T-helper 2 cell (primary cell): ENCODE data around the gene NIP7.
"Not testable (repeated sequence)": the region's sequence is repeated elsewhere in the genome, so short reads cannot be mapped to it uniquely, and the experiment has no call there.

ENCODE experiments used
- DNase-seq, 5 experiments: peaks; one replicate each; pipeline versions ENCODE4 v3.0.0 to v3.0.0-alpha.2; 2012 to 2022

NIP7 gene

DNA sequence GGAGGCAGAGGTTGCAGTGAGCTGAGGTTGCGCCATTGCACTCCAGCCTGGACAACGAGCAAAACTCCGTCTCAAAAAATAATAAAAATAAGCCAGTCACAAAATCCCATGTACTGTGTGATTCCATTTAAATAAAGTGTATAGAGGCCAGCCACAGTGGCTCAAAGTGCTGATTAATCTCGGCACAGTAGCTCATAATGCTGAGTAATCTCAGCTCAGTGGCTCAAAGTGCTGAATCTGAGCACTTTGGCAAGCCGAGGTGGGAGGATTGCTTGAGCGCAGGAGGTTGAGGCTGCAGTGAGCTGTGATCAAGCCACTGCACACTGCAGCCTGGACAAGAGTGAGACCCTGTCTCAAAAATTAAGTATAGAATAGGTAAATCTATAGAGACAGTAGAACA lies 7.1 kb downstream of the NIP7 start:
- no peak for DNase-seq

- DNase-seq: no peak
Measured at GRCh38 chr16:69348222-69348621, 8.7 kb downstream of the NIP7 start.

- DNase-seq: no peak
Measured at GRCh38 chr16:69349536-69349935, 10.0 kb downstream of the NIP7 start.

GRCh38 chr16:69350536-69351133 lies 11.1 kb downstream of the NIP7 start:
- DNase-seq: no peak

DNA sequence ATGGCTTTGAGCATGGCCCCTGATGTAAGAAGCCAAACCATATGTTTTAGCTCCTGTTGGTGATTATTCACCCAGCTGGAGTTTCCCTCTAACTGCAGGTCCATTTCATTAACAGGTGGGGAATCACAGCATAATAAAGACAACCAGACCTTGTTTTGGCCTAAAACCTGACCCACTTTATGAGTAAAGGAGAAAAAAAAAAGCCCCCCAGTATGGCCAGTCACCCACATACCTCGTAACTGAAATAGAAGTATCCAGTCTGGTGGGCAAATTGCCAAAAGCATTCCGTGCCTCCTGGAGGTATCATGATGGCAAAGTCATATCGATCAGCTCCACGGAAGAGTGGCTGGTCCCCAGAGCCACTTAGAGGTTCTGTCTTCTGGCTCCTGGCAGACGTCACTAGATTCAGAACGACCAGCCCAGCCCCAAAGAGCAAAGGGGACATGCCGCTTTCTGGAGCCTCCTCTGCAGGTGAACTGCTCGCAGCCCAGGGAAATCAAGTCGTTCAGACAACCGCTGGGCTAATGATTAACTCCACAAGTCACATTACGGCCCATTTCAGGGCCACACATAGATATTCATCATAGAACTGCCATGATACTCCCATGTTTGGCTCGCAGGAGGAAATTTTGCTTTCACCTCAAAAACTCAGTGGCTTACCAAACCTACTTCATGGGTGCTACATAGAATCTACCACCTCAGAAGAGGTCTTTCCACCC lies 11.9 kb downstream of the NIP7 start, which contains the start of gene TMED6:
Gene TMED6, minus strand, starts transcription at position 478 of the 719 bp plus-strand sequence. Its CDS starts 33 bp downstream, at position 445.
- no peak for DNase-seq

DNA sequence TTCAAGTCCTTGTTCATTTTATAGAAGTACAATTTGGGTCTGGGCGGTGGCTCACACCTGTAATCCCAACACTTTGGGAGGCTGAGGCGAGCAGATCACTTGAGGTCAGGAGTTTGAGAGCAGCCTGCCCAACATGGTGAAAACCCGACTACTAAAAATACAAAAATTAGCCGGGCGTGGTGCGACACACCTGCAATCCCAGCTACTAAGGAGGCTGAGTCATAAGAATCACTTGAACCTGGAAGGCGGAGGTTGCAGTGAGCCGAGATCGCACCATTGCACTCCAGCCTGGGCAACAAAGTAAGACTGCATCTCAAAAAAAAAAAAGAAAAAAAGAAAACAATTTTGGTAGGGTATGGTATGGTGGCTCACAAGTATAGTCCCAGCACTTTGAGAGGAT lies 20.5 kb downstream of the NIP7 start:
- not testable (repeated sequence) for DNase-seq

DNA sequence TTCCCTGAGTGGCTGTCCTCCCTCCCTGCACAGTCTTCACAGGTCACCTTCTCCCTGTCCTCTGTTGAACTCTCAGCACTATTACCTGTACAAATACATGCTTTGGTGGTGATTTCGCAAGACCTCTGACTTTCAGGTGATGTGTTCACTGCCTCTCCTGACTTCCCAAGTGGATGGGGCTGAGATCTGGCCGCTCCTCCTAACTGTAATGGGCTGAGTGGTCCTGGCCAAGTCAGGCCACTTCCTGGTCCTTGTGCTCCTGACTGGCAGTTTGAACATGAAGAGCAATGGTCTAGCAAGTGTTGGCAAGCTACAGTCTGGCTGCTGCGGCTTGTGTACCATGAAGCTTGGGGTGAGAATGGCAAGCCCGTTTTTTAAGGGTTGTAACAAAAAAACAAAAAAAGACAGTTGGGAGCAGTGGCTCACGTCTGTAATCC lies 23.7 kb downstream of the NIP7 start:
- DNase-seq: no peak

GRCh38 chr16:69364088-69364487 lies 24.5 kb downstream of the NIP7 start:
- no peak for DNase-seq

GRCh38 chr16:69365901-69366300 lies 26.3 kb downstream of the NIP7 start:
- DNase-seq: no peak

GRCh38 chr16:69366431-69366830 lies 26.9 kb downstream of the NIP7 start:
- no peak for DNase-seq

DNA sequence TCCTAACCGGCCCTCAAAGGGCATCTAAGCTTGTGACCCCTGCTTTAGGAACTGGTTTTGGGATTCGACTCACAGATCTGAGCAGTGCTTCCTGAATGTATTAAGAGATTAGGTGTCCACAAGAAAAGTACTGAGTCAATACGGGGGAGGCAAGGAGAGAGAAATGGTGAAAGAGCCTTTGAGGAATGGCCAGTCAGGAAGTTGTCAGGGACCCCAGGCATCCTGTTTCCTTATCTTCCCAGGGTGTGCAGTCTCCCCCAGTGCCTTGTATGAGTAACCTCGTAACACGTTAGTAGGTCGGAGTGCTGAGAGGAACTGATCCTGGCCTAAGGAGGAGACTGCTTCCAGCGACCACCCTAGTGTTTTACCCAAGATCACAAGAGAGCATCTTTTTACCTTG lies 28.4 kb downstream of the NIP7 start:
- DNase-seq: no peak

- DNase-seq: no peak
Measured at GRCh38 chr16:69368866-69369265, 29.3 kb downstream of the NIP7 start.

- DNase-seq: no peak
Measured at GRCh38 chr16:69371564-69371963, 32.0 kb downstream of the NIP7 start.

- DNase-seq: no peak
Measured at GRCh38 chr16:69373019-69373418, 33.4 kb downstream of the NIP7 start.

GRCh38 chr16:69376393-69377059 lies 37.0 kb downstream of the NIP7 start:
- no peak for DNase-seq

DNA sequence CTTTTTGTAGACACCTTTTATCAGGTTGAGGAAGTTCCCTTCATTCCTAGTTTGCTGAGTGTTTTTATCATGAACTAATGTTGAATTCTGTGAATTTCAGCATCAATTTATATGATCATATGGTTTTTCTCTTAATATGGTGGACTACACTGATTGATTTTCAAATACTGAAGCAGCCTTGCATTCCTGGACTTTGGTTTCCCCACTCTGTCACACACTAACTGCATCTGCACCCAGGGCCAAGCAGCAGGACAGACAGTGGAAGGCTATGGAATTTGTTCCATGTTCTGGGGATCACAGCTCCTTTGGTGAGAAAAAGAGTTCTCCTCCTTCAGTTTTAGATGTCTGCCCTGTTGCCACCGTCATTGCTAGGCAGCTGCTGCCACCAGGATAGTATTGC lies 38.5 kb downstream of the NIP7 start:
- DNase-seq: no peak

GRCh38 chr16:69378760-69379159 lies 39.2 kb downstream of the NIP7 start:
- no peak for DNase-seq

- no peak for DNase-seq
Measured at GRCh38 chr16:69381231-69381630, 41.7 kb downstream of the NIP7 start.

GRCh38 chr16:69382421-69382820 lies 42.8 kb downstream of the NIP7 start:
- DNase-seq: no peak

DNA sequence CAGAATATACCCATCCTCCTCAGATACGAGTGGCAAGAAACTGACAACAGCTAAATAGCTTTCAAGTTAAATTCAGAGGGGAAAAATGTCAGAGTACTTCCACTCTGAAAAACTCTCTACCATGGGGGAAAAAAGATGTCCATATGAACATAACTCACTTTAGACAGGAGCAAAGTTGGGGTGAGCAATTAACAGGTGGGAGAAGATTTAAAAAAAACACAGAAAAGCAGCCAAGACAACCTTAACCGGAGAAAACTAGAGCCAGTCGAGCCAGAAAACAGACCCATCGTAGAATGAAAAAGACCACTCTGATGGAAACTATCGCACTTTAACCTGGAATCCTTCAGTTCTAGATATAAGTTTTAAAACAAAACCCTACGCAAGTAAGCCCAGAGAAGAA lies 45.4 kb downstream of the NIP7 start:
- DNase-seq: no peak

- no peak for DNase-seq
Measured at GRCh38 chr16:69386596-69386995, 47.0 kb downstream of the NIP7 start.
